Trophoblast cell (in vitro differentiated cells and primary cell): Measurements from ENCODE around the gene THSD4.

Experiments
- DNase-seq, 2 donors: peaks; one replicate each; pipeline ENCODE4 v3.0.0-alpha.2; 2016
- H2AFZ ChIP-seq: 2 replicates; pipeline ENCODE4 v1.6.1; 2013; ENCODE audit warnings: low read length, moderate library complexity, mild to moderate bottlenecking; ENCODE audit not compliant: insufficient read depth, poor library complexity
- H2AK5ac ChIP-seq: 2 replicates; pipeline ENCODE4 v1.6.1; 2013; ENCODE audit warnings: mild to moderate bottlenecking, low read length
- H2BK120ac ChIP-seq: 2 replicates; pipeline ENCODE4 v1.6.1; 2013; ENCODE audit warnings: low read length, mild to moderate bottlenecking, moderate library complexity; ENCODE audit not compliant: insufficient read depth, poor library complexity
- H2BK12ac ChIP-seq: 2 replicates; pipeline ENCODE4 v1.6.1; 2013; ENCODE audit warnings: mild to moderate bottlenecking, low read length, moderate library complexity
- H2BK5ac ChIP-seq: 2 replicates; pipeline ENCODE4 v1.6.1; 2013; ENCODE audit warnings: low read length, low read depth, moderate library complexity, mild to moderate bottlenecking; ENCODE audit not compliant: poor library complexity
- H3K14ac ChIP-seq: 2 replicates; pipeline ENCODE4 v1.6.1; 2013; ENCODE audit warnings: mild to moderate bottlenecking, low read length
- H3K18ac ChIP-seq: 2 replicates; pipeline ENCODE4 v1.6.1; 2013; ENCODE audit warnings: mild to moderate bottlenecking, low read length
- H3K23ac ChIP-seq: 2 replicates; pipeline ENCODE4 v1.6.1; 2013; ENCODE audit warnings: low read length
- H3K27ac ChIP-seq: 2 replicates; pipeline ENCODE4 v1.5.1; 2013; ENCODE audit warnings: low read depth, mild to moderate bottlenecking, inconsistent platforms, low read length, moderate library complexity
- H3K27me3 ChIP-seq: 2 replicates; pipeline ENCODE4 v1.6.1; 2013; ENCODE audit warnings: inconsistent platforms, mild to moderate bottlenecking, low read length, moderate library complexity; ENCODE audit not compliant: insufficient read depth
- H3K36me3 ChIP-seq, 2 experiments: 1 replicate in 1 of 2; 2 replicates in 1 of 2; pipeline ENCODE4 v1.6.1; 2013; ENCODE audit warnings: low read length in 2 of 2, mild to moderate bottlenecking in 2 of 2, moderate library complexity in 1 of 2; ENCODE audit not compliant: insufficient read depth in 2 of 2, control insufficient read depth in 1 of 2
- H3K4ac ChIP-seq: 2 replicates; pipeline ENCODE4 v1.6.1; 2013; ENCODE audit warnings: low read depth, mild to moderate bottlenecking, low read length, moderate library complexity
- H3K4me1 ChIP-seq, 2 experiments: 1 replicate in 1 of 2; 2 replicates in 1 of 2; pipeline ENCODE4 v1.6.1; 2013; ENCODE audit warnings: low read length in 2 of 2, mild to moderate bottlenecking in 2 of 2, moderate library complexity in 1 of 2; ENCODE audit not compliant: insufficient read depth in 2 of 2, control insufficient read depth in 1 of 2
- H3K4me2 ChIP-seq: 2 replicates; pipeline ENCODE4 v1.6.1; 2013; ENCODE audit warnings: inconsistent platforms, mild to moderate bottlenecking, low read length, moderate library complexity
- H3K4me3 ChIP-seq: 2 replicates; pipeline ENCODE4 v1.5.1; 2013; ENCODE audit warnings: mild to moderate bottlenecking, low read depth, low read length, inconsistent platforms
- H3K79me1 ChIP-seq: one replicate; pipeline ENCODE4 v1.6.1; 2013; ENCODE audit warnings: low read length
- H3K79me2 ChIP-seq: 2 replicates; pipeline ENCODE4 v1.6.1; 2013; ENCODE audit warnings: low read length, mild to moderate bottlenecking; ENCODE audit not compliant: control insufficient read depth, insufficient read depth, poor library complexity
- H3K9ac ChIP-seq: 2 replicates; pipeline ENCODE4 v1.6.1; 2013; ENCODE audit warnings: mild to moderate bottlenecking, low read length
- H3K9me3 ChIP-seq: 2 replicates; pipeline ENCODE4 v1.6.1; 2013; ENCODE audit warnings: low read depth, mild to moderate bottlenecking, control low read depth, inconsistent platforms, low read length; ENCODE audit not compliant: insufficient read depth
- H4K12ac ChIP-seq: 2 replicates; pipeline ENCODE4 v1.6.1; 2013; ENCODE audit warnings: low read depth, mild to moderate bottlenecking, low read length, moderate library complexity
- H4K8ac ChIP-seq: 2 replicates; pipeline ENCODE4 v1.6.1; 2013; ENCODE audit warnings: low read depth, mild to moderate bottlenecking, low read length, moderate library complexity
- H4K91ac ChIP-seq: one replicate; pipeline ENCODE4 v1.6.1; 2013; ENCODE audit warnings: low read depth, mild to moderate bottlenecking, low read length, moderate library complexity
- WGBS: extraction: QIAGEN DNeasy Blood & Tissue Kit; methylation state at CpG from one replicate; pipeline ENCODE4 v1.1.7; 2013; ENCODE audit warnings: missing lambda C conversion rate; ENCODE audit not compliant: insufficient read length, insufficient coverage; ENCODE audit errors: extremely low coverage; 5-methylcytosine and 5-hydroxymethylcytosine counted together

The THSD4 gene

DNA sequence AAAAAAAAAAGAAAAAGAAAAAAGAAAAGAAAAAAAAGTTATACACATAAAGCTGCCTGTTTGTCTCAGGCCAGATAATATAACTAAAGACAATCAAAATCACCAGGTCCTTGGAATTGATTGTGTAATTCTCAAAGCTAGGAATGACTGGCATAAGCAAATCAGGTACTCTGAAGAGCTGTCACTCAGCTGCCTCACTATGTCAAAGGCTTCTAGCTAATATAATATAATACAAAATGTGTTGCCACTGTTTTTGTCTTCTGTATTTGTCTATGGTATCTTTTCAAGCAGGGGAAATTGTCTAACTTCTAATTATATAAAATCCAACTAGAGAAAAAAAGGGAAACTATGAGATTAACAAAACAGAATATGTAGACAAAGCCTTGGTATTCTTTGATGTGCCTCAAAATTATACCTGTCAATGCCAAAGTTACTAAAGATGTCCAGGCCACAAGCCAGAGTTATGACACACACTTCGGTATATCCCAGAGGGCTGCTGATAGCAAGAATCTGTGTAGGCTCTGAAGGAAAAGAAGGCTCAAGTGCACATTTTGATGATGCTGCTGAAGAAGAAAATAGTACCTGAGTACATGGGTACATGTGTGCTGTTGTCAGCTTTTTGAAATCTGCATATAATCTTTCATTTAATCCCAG is 658.1 kb downstream of the THSD4 start:
- no peak overlapping the region for H3K9ac ChIP-seq
- no peak overlapping the region for H2AFZ ChIP-seq
- DNase-seq: no peak
- H4K8ac ChIP-seq: no peak overlapping the region
- no peak overlapping the region for H3K4ac ChIP-seq
- no peak overlapping the region for H2AK5ac ChIP-seq
- no peak overlapping the region for H3K27ac ChIP-seq
- no peak overlapping the region for H4K12ac ChIP-seq
- peaks cover 2% of the 10 kb centered on the region for H3K79me1 ChIP-seq
- no peak overlapping the region for H2BK120ac ChIP-seq
- no peak overlapping the region for H4K91ac ChIP-seq
- H3K18ac ChIP-seq: no peak overlapping the region
- no CpG with 5 or more reads among the region's 1 CpG for WGBS
- H3K4me3 ChIP-seq: no peak overlapping the region
- no peaks in the 10 kb centered on the region for H3K36me3 ChIP-seq
- no peak overlapping the region for H2BK5ac ChIP-seq
- no peaks in the 10 kb centered on the region for H3K9me3 ChIP-seq
- H3K27me3 ChIP-seq: no peaks in the 10 kb centered on the region
- no peak overlapping the region for H2BK12ac ChIP-seq
- H3K79me2 ChIP-seq: no peaks in the 10 kb centered on the region
- H3K14ac ChIP-seq: no peak overlapping the region
- H3K4me2 ChIP-seq: no peak overlapping the region
- no peak overlapping the region for H3K23ac ChIP-seq
- peaks cover 2 to 3% of the 10 kb centered on the region in 2 experiments for H3K4me1 ChIP-seq

DNA sequence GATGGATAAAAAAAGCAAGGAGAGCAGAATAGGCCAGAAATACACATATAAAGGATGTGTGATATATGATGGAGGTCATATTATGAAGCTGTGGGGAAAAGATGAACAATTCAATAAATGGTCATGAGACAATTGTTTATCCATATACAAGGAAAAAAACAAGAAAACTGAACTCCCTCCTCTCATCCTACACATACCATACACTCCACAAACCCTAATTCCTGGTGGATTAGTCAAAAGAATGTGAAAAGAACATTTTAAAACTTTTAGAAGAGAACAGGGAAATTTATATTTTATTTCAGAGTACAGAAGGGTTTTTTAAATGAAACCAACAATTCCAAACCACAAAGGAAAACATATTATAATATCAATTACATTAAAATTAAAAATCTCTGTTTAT is 660.6 kb downstream of the THSD4 start:
- no peaks in the 10 kb centered on the region for H3K27me3 ChIP-seq

GRCh38 chr15:71776304-71776703 is 661.0 kb downstream of the THSD4 start:
- no peak overlapping the region for H2AK5ac ChIP-seq
- no peak overlapping the region for H2BK120ac ChIP-seq
- DNase-seq: no peak
- no peak overlapping the region for H3K4me2 ChIP-seq
- no peak overlapping the region for H4K12ac ChIP-seq
- H2BK12ac ChIP-seq: no peak overlapping the region
- no peak overlapping the region for H4K8ac ChIP-seq
- no peaks in the 10 kb centered on the region for H3K9me3 ChIP-seq
- H3K14ac ChIP-seq: no peak overlapping the region
- WGBS: no CpG with 5 or more reads among the region's 3 CpGs
- H3K18ac ChIP-seq: no peak overlapping the region
- no peak overlapping the region for H2AFZ ChIP-seq
- H3K4me1 ChIP-seq: peaks cover 4 to 5% of the 10 kb centered on the region in 2 experiments
- no peak overlapping the region for H3K23ac ChIP-seq
- no peak overlapping the region for H2BK5ac ChIP-seq
- H3K79me1 ChIP-seq: peaks cover 2% of the 10 kb centered on the region
- H3K79me2 ChIP-seq: no peaks in the 10 kb centered on the region
- no peak overlapping the region for H3K4me3 ChIP-seq
- no peaks in the 10 kb centered on the region for H3K27me3 ChIP-seq
- H4K91ac ChIP-seq: no peak overlapping the region
- H3K9ac ChIP-seq: no peak overlapping the region
- no peak overlapping the region for H3K4ac ChIP-seq
- no peak overlapping the region for H3K27ac ChIP-seq
- H3K36me3 ChIP-seq: no peaks in the 10 kb centered on the region

More for the DNA sequence above, 660.6 kb downstream of the THSD4 start:
- no peak overlapping the region for H2BK12ac ChIP-seq
- no peak overlapping the region for H3K4ac ChIP-seq
- H3K4me2 ChIP-seq: no peak overlapping the region
- no peak overlapping the region for H2BK120ac ChIP-seq
- peaks cover 4 to 5% of the 10 kb centered on the region in 2 experiments for H3K4me1 ChIP-seq
- peak in 1 of 2 donors; percentile 28 for DNase-seq
- no peaks in the 10 kb centered on the region for H3K9me3 ChIP-seq
- H2AK5ac ChIP-seq: no peak overlapping the region
- peaks cover 2% of the 10 kb centered on the region for H3K79me1 ChIP-seq
- H4K8ac ChIP-seq: no peak overlapping the region
- H3K23ac ChIP-seq: no peak overlapping the region
- H2BK5ac ChIP-seq: no peak overlapping the region
- H3K9ac ChIP-seq: no peak overlapping the region
- H2AFZ ChIP-seq: no peak overlapping the region
- H3K4me3 ChIP-seq: no peak overlapping the region
- H3K36me3 ChIP-seq: no peaks in the 10 kb centered on the region
- H3K27ac ChIP-seq: no peak overlapping the region
- H3K14ac ChIP-seq: no peak overlapping the region
- no peaks in the 10 kb centered on the region for H3K79me2 ChIP-seq
- H3K18ac ChIP-seq: no peak overlapping the region
- no peak overlapping the region for H4K91ac ChIP-seq
- H4K12ac ChIP-seq: no peak overlapping the region

- H3K4ac ChIP-seq: no peak overlapping the region
- H3K9ac ChIP-seq: no peak overlapping the region
- H2BK120ac ChIP-seq: no peak overlapping the region
- no peak overlapping the region for H3K18ac ChIP-seq
- peaks cover 2% of the 10 kb centered on the region for H3K79me1 ChIP-seq
- no peaks in the 10 kb centered on the region for H3K27me3 ChIP-seq
- H4K12ac ChIP-seq: no peak overlapping the region
- no peak overlapping the region for H4K8ac ChIP-seq
- H3K4me1 ChIP-seq: peaks cover 4 to 5% of the 10 kb centered on the region in 2 experiments
- no CpG with 5 or more reads among the region's 16 CpGs for WGBS
- no peak overlapping the region for H2BK5ac ChIP-seq
- H3K4me3 ChIP-seq: no peak overlapping the region
- no peak overlapping the region for H2AK5ac ChIP-seq
- H3K14ac ChIP-seq: no peak overlapping the region
- H4K91ac ChIP-seq: no peak overlapping the region
- DNase-seq: no peak
- no peaks in the 10 kb centered on the region for H3K9me3 ChIP-seq
- no peak overlapping the region for H2AFZ ChIP-seq
- H2BK12ac ChIP-seq: no peak overlapping the region
- no peak overlapping the region for H3K4me2 ChIP-seq
- no peaks in the 10 kb centered on the region for H3K79me2 ChIP-seq
- no peaks in the 10 kb centered on the region for H3K36me3 ChIP-seq
- H3K27ac ChIP-seq: no peak overlapping the region
- no peak overlapping the region for H3K23ac ChIP-seq
These were observed 662.1 kb downstream of the THSD4 start for GRCh38 chr15:71777216-71777943.
